ENCODE data around the gene PHLPP2.

Gene PHLPP2

GRCh38 chr16:71724320-71724751 is at the start of gene PHLPP2:
Gene PHLPP2, minus strand, starts transcription at chr16:71724701. Its CDS starts 9,906 bp downstream, at chr16:71714795.
- DNase-seq (ENCODE audit: low read depth in 2 of 2): no peak

GRCh38 chr16:71771571-71771970 is 47.1 kb upstream of the PHLPP2 start:
- DNase-seq (ENCODE audit: low read depth in 2 of 2): no peak

- no peak for DNase-seq (ENCODE audit: low read depth in 2 of 2)
Measured at GRCh38 chr16:71769222-71769621, 44.7 kb upstream of the PHLPP2 start.

GRCh38 chr16:71767060-71767900 is 42.8 kb upstream of the PHLPP2 start:
- no peak for DNase-seq (ENCODE audit: low read depth in 2 of 2)

GRCh38 chr16:71762186-71762585 is 37.7 kb upstream of the PHLPP2 start:
- no peak for DNase-seq (ENCODE audit: low read depth in 2 of 2)

- no peak for DNase-seq (ENCODE audit: low read depth in 2 of 2)
Measured at GRCh38 chr16:71761097-71761496, 36.6 kb upstream of the PHLPP2 start.

GRCh38 chr16:71758293-71758760 is 33.8 kb upstream of the PHLPP2 start:
- DNase-seq (ENCODE audit: low read depth in 2 of 2): no peak

GRCh38 chr16:71754652-71755051 is 30.2 kb upstream of the PHLPP2 start:
- DNase-seq (ENCODE audit: low read depth in 2 of 2): no peak

GRCh38 chr16:71754108-71754507 is 29.6 kb upstream of the PHLPP2 start:
- no peak for DNase-seq (ENCODE audit: low read depth in 2 of 2)

- DNase-seq (ENCODE audit: low read depth in 2 of 2): no peak
Measured at GRCh38 chr16:71748226-71748625, 23.7 kb upstream of the PHLPP2 start.

- no peak for DNase-seq (ENCODE audit: low read depth in 2 of 2)
Measured at GRCh38 chr16:71746442-71747046, 22.0 kb upstream of the PHLPP2 start.

- no peak for DNase-seq (ENCODE audit: low read depth in 2 of 2)
Measured at GRCh38 chr16:71738855-71739254, 14.4 kb upstream of the PHLPP2 start.

GRCh38 chr16:71737501-71737900 is 13.0 kb upstream of the PHLPP2 start:
- no peak for DNase-seq (ENCODE audit: low read depth in 2 of 2)

GRCh38 chr16:71734511-71734910 is 10.0 kb upstream of the PHLPP2 start:
- no peak for DNase-seq (ENCODE audit: low read depth in 2 of 2)

- DNase-seq (ENCODE audit: low read depth in 2 of 2): no peak
Measured at GRCh38 chr16:71732587-71732986, 8.1 kb upstream of the PHLPP2 start.

GRCh38 chr16:71727551-71728324 is 3.2 kb upstream of the PHLPP2 start:
- no peak for DNase-seq (ENCODE audit: low read depth in 2 of 2)

GRCh38 chr16:71726476-71727315 is 2.2 kb upstream of the PHLPP2 start:
- DNase-seq (ENCODE audit: low read depth in 2 of 2): no peak

- DNase-seq (ENCODE audit: low read depth in 2 of 2): peak; percentile 37 to 76
Measured at GRCh38 chr16:71723537-71724319, 773 bp downstream of the PHLPP2 start.

- peak in 1 of 2 donors; percentile 38 for DNase-seq (ENCODE audit: low read depth in 2 of 2)
Measured at GRCh38 chr16:71722801-71723536, 1.5 kb downstream of the PHLPP2 start.

All from stimulated activated CD8-positive, alpha-beta memory T cell treated with anti-CD3 and anti-CD28 coated beads, Interleukin-7, amount 100 ng/mL, for 4 hours (primary cell).